T-helper 17 cell (primary cell): ENCODE measurements around the gene GUCY1A1. TPM values are rescaled to one million over a fixed set of nuclear protein-coding genes. Genes with fewer than 3 reads are reported as not detected.
A peak's percentile ranks its signal among the peaks of the same experiment; 100 is the strongest.
"Not testable (repeated sequence)": the region's sequence is repeated elsewhere in the genome, so short reads cannot be mapped to it uniquely, and the experiment has no call there.

Source experiments
- ATAC-seq: fragments of 150-1000 bp; cut with Tn5 transposase; 2 replicates; pipeline ENCODE4 v1.10.0; 2021; ENCODE audit warnings: mild to moderate bottlenecking, moderate library complexity
- DNase-seq, 3 donors: peaks; one replicate each; pipeline versions ENCODE4 v3.0.0 to v3.0.0-alpha.2; 2020 to 2021
- H3K9me3 ChIP-seq: one replicate; pipeline ENCODE4 v1.7.0; 2013; ENCODE audit warnings: low read length, mild to moderate bottlenecking; ENCODE audit not compliant: control insufficient read depth, poor library complexity, severe bottlenecking
- H3K27ac Mint-ChIP-seq: one replicate; pipeline ENCODE4 v1.8.0; 2022; ENCODE audit warnings: mild to moderate bottlenecking, moderate library complexity, mixed read lengths
- H3K27me3 Mint-ChIP-seq: one replicate; pipeline ENCODE4 v1.8.0; 2022; ENCODE audit warnings: mixed read lengths
- H3K36me3 Mint-ChIP-seq: one replicate; pipeline ENCODE4 v1.8.0; 2022; ENCODE audit warnings: low read depth, mixed read lengths
- H3K4me1 Mint-ChIP-seq: one replicate; pipeline ENCODE4 v1.8.0; 2022; ENCODE audit warnings: mild to moderate bottlenecking, mixed read lengths
- H3K4me3 Mint-ChIP-seq: one replicate; pipeline ENCODE4 v1.8.0; 2022; ENCODE audit warnings: mild to moderate bottlenecking, moderate library complexity, mixed read lengths
- total RNA-seq, 4 donors: library from RNA in 2 of 4; stranded (reverse) in 2 of 4; gene quantifications; one replicate each; pipeline ENCODE4 v1.2.3 and lab custom pipeline; 2022 to 2026

The GUCY1A1 gene
- total RNA-seq, 2 donors from 2014 or later, result 0.85 to 14.1 TPM

- no peak for ATAC-seq
- H3K36me3 Mint-ChIP-seq, result no peaks in the 10 kb centered on the region
- H3K4me3 Mint-ChIP-seq, result no peak overlapping the region
- DNase-seq, result no peak
- no peaks in the 10 kb centered on the region for H3K9me3 ChIP-seq
- H3K27me3 Mint-ChIP-seq, result peaks cover 7% of the 10 kb centered on the region
- H3K4me1 Mint-ChIP-seq, result no peaks in the 10 kb centered on the region
- H3K27ac Mint-ChIP-seq, result no peak overlapping the region
These were observed 23.6 kb upstream of the GUCY1A1 start for GRCh38 chr4:155643087-155643486.

- no peak overlapping the region for H3K27ac Mint-ChIP-seq
- no peaks in the 10 kb centered on the region for H3K27me3 Mint-ChIP-seq
- no peak for ATAC-seq
- H3K4me1 Mint-ChIP-seq, result no peaks in the 10 kb centered on the region
- H3K9me3 ChIP-seq, result no peaks in the 10 kb centered on the region
- H3K4me3 Mint-ChIP-seq, result no peak overlapping the region
- no peak for DNase-seq
- no peaks in the 10 kb centered on the region for H3K36me3 Mint-ChIP-seq
These were observed 20.6 kb upstream of the GUCY1A1 start for GRCh38 chr4:155646001-155646400.

- H3K27ac Mint-ChIP-seq, H3K9me3 ChIP-seq, H3K4me3 Mint-ChIP-seq, ATAC-seq, H3K4me1 Mint-ChIP-seq, DNase-seq, H3K36me3 Mint-ChIP-seq, H3K27me3 Mint-ChIP-seq: not testable (repeated sequence)
These were observed 15.9 kb upstream of the GUCY1A1 start for GRCh38 chr4:155650785-155651184.

- DNase-seq, result no peak
- no peaks in the 10 kb centered on the region for H3K4me1 Mint-ChIP-seq
- H3K36me3 Mint-ChIP-seq, result no peaks in the 10 kb centered on the region
- ATAC-seq, result no peak
- peaks cover 9% of the 10 kb centered on the region for H3K27me3 Mint-ChIP-seq
- no peaks in the 10 kb centered on the region for H3K9me3 ChIP-seq
- no peak overlapping the region for H3K4me3 Mint-ChIP-seq
- H3K27ac Mint-ChIP-seq, result no peak overlapping the region
These were observed 13.6 kb upstream of the GUCY1A1 start for GRCh38 chr4:155653052-155653451.

GRCh38 chr4:155656025-155656424, 10.6 kb upstream of the GUCY1A1 start:
- Mint-ChIP-seq H3K27me3 (peaks cover 9% of the 10 kb centered on the region), H3K4me1 (no peaks in the 10 kb centered on the region), H3K4me3 (no peak overlapping the region), H3K36me3 (no peaks in the 10 kb centered on the region), H3K27ac (no peak overlapping the region)
- no peaks in the 10 kb centered on the region for H3K9me3 ChIP-seq
- ATAC-seq, result no peak
- no peak for DNase-seq

- peaks cover 9% of the 10 kb centered on the region for H3K27me3 Mint-ChIP-seq
These were observed 9.5 kb upstream of the GUCY1A1 start for GRCh38 chr4:155657169-155657568.

GRCh38 chr4:155657985-155658680, 8.5 kb upstream of the GUCY1A1 start:
- H3K9me3 ChIP-seq, result no peaks in the 10 kb centered on the region
- peaks cover 7% of the 10 kb centered on the region for H3K27me3 Mint-ChIP-seq
- ATAC-seq, result no peak
- no peak overlapping the region for H3K4me3 Mint-ChIP-seq
- no peak overlapping the region for H3K27ac Mint-ChIP-seq
- DNase-seq, result no peak
- H3K4me1 Mint-ChIP-seq, result no peaks in the 10 kb centered on the region
- no peaks in the 10 kb centered on the region for H3K36me3 Mint-ChIP-seq

More at GRCh38 chr4:155657169-155657568, 9.5 kb upstream of the GUCY1A1 start:
- no peak for ATAC-seq
- Mint-ChIP-seq H3K27ac (no peak overlapping the region), H3K4me1 (no peaks in the 10 kb centered on the region), H3K36me3 (no peaks in the 10 kb centered on the region), H3K4me3 (no peak overlapping the region)
- no peaks in the 10 kb centered on the region for H3K9me3 ChIP-seq
- DNase-seq, result no peak

- Mint-ChIP-seq H3K4me3 (no peak overlapping the region), H3K4me1 (no peaks in the 10 kb centered on the region), H3K27ac (no peak overlapping the region), H3K36me3 (no peaks in the 10 kb centered on the region), H3K27me3 (peaks cover 12% of the 10 kb centered on the region)
- no peaks in the 10 kb centered on the region for H3K9me3 ChIP-seq
- no peak for ATAC-seq
- DNase-seq, result no peak
These were observed 8.0 kb upstream of the GUCY1A1 start for GRCh38 chr4:155658681-155659064.

- no peak overlapping the region for H3K27ac Mint-ChIP-seq
- DNase-seq (no peak), ATAC-seq (no peak)
- peaks cover 17% of the 10 kb centered on the region for H3K27me3 Mint-ChIP-seq
- H3K4me1 Mint-ChIP-seq, result no peaks in the 10 kb centered on the region
- no peak overlapping the region for H3K4me3 Mint-ChIP-seq
- no peaks in the 10 kb centered on the region for H3K36me3 Mint-ChIP-seq
- H3K9me3 ChIP-seq, result no peaks in the 10 kb centered on the region
These were observed 7.5 kb upstream of the GUCY1A1 start for GRCh38 chr4:155659176-155659575.

GRCh38 chr4:155660436-155660835, 6.2 kb upstream of the GUCY1A1 start:
- DNase-seq, result no peak
- Mint-ChIP-seq H3K27ac (no peak overlapping the region), H3K27me3 (peaks cover 18% of the 10 kb centered on the region), H3K36me3 (no peaks in the 10 kb centered on the region), H3K4me3 (no peak overlapping the region), H3K4me1 (no peaks in the 10 kb centered on the region)
- no peaks in the 10 kb centered on the region for H3K9me3 ChIP-seq
- no peak for ATAC-seq

- DNase-seq (no peak), ATAC-seq (no peak)
- peaks cover 53% of the 10 kb centered on the region for H3K27me3 Mint-ChIP-seq
- peaks cover 7% of the 10 kb centered on the region for H3K4me1 Mint-ChIP-seq
- H3K27ac Mint-ChIP-seq, result no peak overlapping the region
- H3K9me3 ChIP-seq, result no peaks in the 10 kb centered on the region
- no peak overlapping the region for H3K4me3 Mint-ChIP-seq
- H3K36me3 Mint-ChIP-seq, result peaks cover 3% of the 10 kb centered on the region
These were observed 1.6 kb upstream of the GUCY1A1 start for GRCh38 chr4:155665054-155665453.

- Mint-ChIP-seq H3K27ac (no peak overlapping the region), H3K27me3 (peaks cover 62% of the 10 kb centered on the region), H3K36me3 (peaks cover 3% of the 10 kb centered on the region), H3K4me1 (peaks cover 7% of the 10 kb centered on the region), H3K4me3 (peak overlapping the region; percentile 84)
- no peak for DNase-seq
- H3K9me3 ChIP-seq, result no peaks in the 10 kb centered on the region
- ATAC-seq, result peak; percentile 21
These were observed 547 bp downstream of the GUCY1A1 start for GRCh38 chr4:155667222-155667567.

- Mint-ChIP-seq H3K36me3 (peaks cover 3% of the 10 kb centered on the region), H3K4me1 (peaks cover 7% of the 10 kb centered on the region), H3K4me3 (peak overlapping the region; percentile 84), H3K27ac (no peak overlapping the region), H3K27me3 (peaks cover 68% of the 10 kb centered on the region)
- H3K9me3 ChIP-seq, result no peaks in the 10 kb centered on the region
- DNase-seq (peak in 1 of 3 donors; percentile 9), ATAC-seq (peak; percentile 30)
These were observed 1.2 kb downstream of the GUCY1A1 start for GRCh38 chr4:155667568-155668511.
